HCT116 (cell line): ENCODE data around the gene WWOX. TPM values are rescaled to one million over a fixed set of nuclear protein-coding genes. Genes with fewer than 3 reads are reported as not detected.

Experiments
- ATAC-seq: fragments of 200-7000 bp; cut with Tn5 transposase; 2 replicates; pipeline ENCODE4 v1.9.1; 2020; ENCODE audit warnings: mild to moderate bottlenecking, moderate library complexity
- BruUV-seq: library from RNA; stranded (reverse); fragments of 400-500 nt; replicated peaks from 2 replicates; lab custom pipeline; 2021; lab: Mats Ljungman, UMichigan
- CTCF ChIA-PET: fragments of 300-600 bp; sonication (Branson Sonifier 250); formaldehyde crosslinking; loops from one replicate; lab custom pipeline; 2021; ENCODE audit warnings: antibody characterized with exemption; lab: Charles Lee
- POLR2A ChIA-PET: fragments of 300-600, 350-600 bp; sonication (Branson Sonifier 250); formaldehyde crosslinking; loops from one replicate; lab custom pipeline; 2021; ENCODE audit warnings: antibody characterized with exemption; lab: Charles Lee
- RAD21 ChIA-PET, 2 experiments: fragments of 300-600 bp; sonication (Branson Sonifier 250); formaldehyde crosslinking; loops; one replicate each; lab custom pipeline; 2023; ENCODE audit warnings: low total read pairs in 2 of 2; ENCODE audit not compliant: uncharacterized antibody in 2 of 2, unreplicated experiment in 2 of 2, low non-redundant PET in 1 of 2; lab: Charles Lee
- DNase-seq: peaks from one replicate; pipeline ENCODE4 v3.0.0-alpha.2; 2010; ENCODE audit warnings: low read depth, low spot score
- H2AFZ ChIP-seq: fragments of 200-600 bp; shearing (Covaris generic), sonication (generic); 2 replicates; pipeline ENCODE4 v1.6.1; 2017; ENCODE audit warnings: low read depth, mixed run types, mixed read lengths, antibody characterized with exemption, low read length; ENCODE audit not compliant: poor library complexity, severe bottlenecking
- H3K27ac ChIP-seq: 2 replicates; pipeline ENCODE4 v1.5.1; 2012; ENCODE audit warnings: low read depth, low read length
- H3K27me3 ChIP-seq: fragments of 200-600 bp; sonication (generic); 2 replicates; pipeline ENCODE4 v1.6.1; 2016; ENCODE audit warnings: mixed run types, low read length, mixed read lengths; ENCODE audit not compliant: insufficient read depth
- H3K36me3 ChIP-seq, 2 experiments: fragments of 200-500 bp in 1 of 2; fragments of 200-600 bp in 1 of 2; sonication (Bioruptor generic) in 1 of 2; sonication (generic) in 1 of 2; 2 replicates each; pipeline versions ENCODE4 v1.5.1 to v1.6.1; 2014 to 2016; ENCODE audit warnings: low read length in 2 of 2, inconsistent platforms in 1 of 2, mixed read lengths in 1 of 2, mixed run types in 1 of 2; ENCODE audit not compliant: insufficient read depth in 2 of 2, control insufficient read depth in 1 of 2
- H3K4me1 ChIP-seq, 2 experiments: fragments of 200-600 bp in 1 of 2; sonication (generic) in 1 of 2; 2 replicates each; pipeline versions ENCODE4 v1.5.1 to v1.6.1; 2012 to 2017; ENCODE audit warnings: low read length in 2 of 2, inconsistent platforms in 1 of 2, mild to moderate bottlenecking in 1 of 2, mixed read lengths in 1 of 2, mixed run types in 1 of 2, moderate library complexity in 1 of 2; ENCODE audit not compliant: insufficient read depth in 2 of 2, control insufficient read depth in 1 of 2
- H3K4me2 ChIP-seq: fragments of 200-600 bp; sonication (generic); 2 replicates; pipeline ENCODE4 v1.6.1; 2017; ENCODE audit warnings: mixed run types, low read length, mixed read lengths
- H3K4me3 ChIP-seq, 2 experiments: fragments of 200-600 bp in 1 of 2; sonication (generic) in 1 of 2; replicated peaks in 1 of 2; 2 replicates each; pipeline ENCODE4 v1.5.1; 2011 to 2016; ENCODE audit warnings: low read length in 2 of 2, control low read depth in 1 of 2, low read depth in 1 of 2, mild to moderate bottlenecking in 1 of 2, mixed read lengths in 1 of 2, mixed run types in 1 of 2
- H3K79me2 ChIP-seq: fragments of 200-600 bp; sonication (generic); 2 replicates; pipeline ENCODE4 v1.6.1; 2017; ENCODE audit warnings: mild to moderate bottlenecking, mixed run types, low read length, moderate library complexity, mixed read lengths; ENCODE audit not compliant: insufficient read depth
- H3K9ac ChIP-seq: fragments of 200-600 bp; sonication (generic); 2 replicates; pipeline ENCODE4 v1.6.1; 2016; ENCODE audit warnings: low read length, mixed read lengths
- H3K9me2 ChIP-seq: fragments of 200-600 bp; sonication (generic), shearing (Covaris generic); 2 replicates; pipeline ENCODE4 v1.6.1; 2017; ENCODE audit warnings: mixed run types, mild to moderate bottlenecking, moderate library complexity; ENCODE audit not compliant: insufficient read depth
- H3K9me3 ChIP-seq, 2 experiments: fragments of 200-500 bp in 1 of 2; fragments of 200-600 bp in 1 of 2; sonication (Bioruptor generic) in 1 of 2; sonication (generic) in 1 of 2; 2 replicates each; pipeline ENCODE4 v1.6.1; 2014 to 2017; ENCODE audit warnings: low read length in 2 of 2, mixed read lengths in 2 of 2, inconsistent platforms in 1 of 2, low read depth in 1 of 2, mild to moderate bottlenecking in 1 of 2, mixed run types in 1 of 2, moderate library complexity in 1 of 2; ENCODE audit not compliant: control insufficient read depth in 1 of 2, insufficient read depth in 1 of 2
- H4K20me1 ChIP-seq: fragments of 200-600 bp; sonication (generic), shearing (Covaris generic); 2 replicates; pipeline ENCODE4 v1.6.1; 2017; ENCODE audit warnings: mixed run types, mild to moderate bottlenecking, moderate library complexity; ENCODE audit not compliant: insufficient read depth
- CBX3 ChIP-seq: IDR thresholded peaks from 2 replicates; pipeline ENCODE4 v1.6.1; 2012; ENCODE audit warnings: low read depth
- ELF1 ChIP-seq: IDR thresholded peaks from 2 replicates; pipeline ENCODE4 v1.6.1; 2012; ENCODE audit warnings: low read depth, borderline replicate concordance
- EZH2 ChIP-seq: fragments of 200-600 bp; sonication (generic); IDR thresholded peaks from 2 replicates; pipeline ENCODE4 v1.6.1; 2017; ENCODE audit warnings: antibody characterized with exemption, mixed run types
- JUND ChIP-seq: IDR thresholded peaks from 2 replicates; pipeline ENCODE4 v1.6.1; 2012
- POLR2A ChIP-seq: IDR thresholded peaks from 2 replicates; pipeline ENCODE4 v1.7.0; 2011; ENCODE audit warnings: borderline replicate concordance; ENCODE audit not compliant: insufficient read depth, insufficient read length; ENCODE audit errors: extremely low read depth
- POLR2AphosphoS5 ChIP-seq: IDR thresholded peaks from 2 replicates; pipeline ENCODE4 v1.6.1; 2011; ENCODE audit warnings: mild to moderate bottlenecking, low read depth, low read length, moderate library complexity
- RAD21 ChIP-seq: IDR thresholded peaks from 2 replicates; pipeline ENCODE4 v1.6.1; 2012; ENCODE audit warnings: low read depth, mild to moderate bottlenecking
- SIN3A ChIP-seq: IDR thresholded peaks from 2 replicates; pipeline ENCODE4 v1.6.1; 2012; ENCODE audit warnings: low read depth
- SP1 ChIP-seq: IDR thresholded peaks from 2 replicates; pipeline ENCODE4 v1.6.1; 2012; ENCODE audit warnings: low read depth
- SRF ChIP-seq: IDR thresholded peaks from 2 replicates; pipeline ENCODE4 v1.6.1; 2012; ENCODE audit warnings: low read depth
- TCF7L2 ChIP-seq: IDR thresholded peaks from 2 replicates; pipeline ENCODE4 v1.7.0; 2011; ENCODE audit warnings: borderline replicate concordance, inconsistent platforms; ENCODE audit not compliant: insufficient read depth, insufficient read length; ENCODE audit errors: extremely low read depth
- ZFX ChIP-seq: fragments of 450-650 bp; IDR thresholded peaks from 2 replicates; pipeline ENCODE4 v1.6.1; 2017
- ZNF274 ChIP-seq: fragments of 200-500 bp; sonication (Bioruptor generic); IDR thresholded peaks from 2 replicates; pipeline ENCODE4 v1.6.1; 2014; ENCODE audit warnings: mild to moderate bottlenecking, low read depth, low read length, inconsistent platforms
- intact Hi-C: fragments of 100-400 bp; cut with micrococcal nuclease; formaldehyde crosslinking; loops from 2 replicates; pipeline ENCODE4 v1.10.0; 2022
- total RNA-seq: library from RNA; stranded (reverse); gene quantifications from one replicate; pipeline ENCODE4 v1.2.1, GENCODE V29; 2021; ENCODE audit not compliant: unreplicated experiment
- TF ChIP-seq, protein P1 (sequence below): IDR thresholded peaks from 2 replicates; pipeline ENCODE4 v1.6.1; 2012
- TF ChIP-seq, protein P2 (sequence below): IDR thresholded peaks from 2 replicates; pipeline ENCODE4 v1.6.1; 2011; ENCODE audit warnings: mild to moderate bottlenecking, low read length, moderate library complexity; ENCODE audit not compliant: insufficient replicate concordance; ENCODE audit errors: extremely low read depth
- TF ChIP-seq, protein P3 (sequence below), 3 experiments: fragments of 200-600 bp in 1 of 3; sonication (generic) in 1 of 3; IDR thresholded peaks in 2 of 3; conservative IDR thresholded peaks in 1 of 3; 2 replicates each; pipeline ENCODE4 v1.5.1; 2012 to 2017; ENCODE audit warnings: low read depth in 2 of 3, low read length in 2 of 3, antibody characterized with exemption in 1 of 3, borderline replicate concordance in 1 of 3, control low read depth in 1 of 3, mild to moderate bottlenecking in 1 of 3, mixed read lengths in 1 of 3, mixed run types in 1 of 3, moderate library complexity in 1 of 3; ENCODE audit not compliant: insufficient read depth in 1 of 3
- TF ChIP-seq, protein P4 (sequence below): IDR thresholded peaks from 2 replicates; pipeline ENCODE4 v1.6.1; 2012; ENCODE audit warnings: low read depth

The WWOX gene
- total RNA-seq, 1 experiment from 2014 or later = 13.7 TPM

DNA sequence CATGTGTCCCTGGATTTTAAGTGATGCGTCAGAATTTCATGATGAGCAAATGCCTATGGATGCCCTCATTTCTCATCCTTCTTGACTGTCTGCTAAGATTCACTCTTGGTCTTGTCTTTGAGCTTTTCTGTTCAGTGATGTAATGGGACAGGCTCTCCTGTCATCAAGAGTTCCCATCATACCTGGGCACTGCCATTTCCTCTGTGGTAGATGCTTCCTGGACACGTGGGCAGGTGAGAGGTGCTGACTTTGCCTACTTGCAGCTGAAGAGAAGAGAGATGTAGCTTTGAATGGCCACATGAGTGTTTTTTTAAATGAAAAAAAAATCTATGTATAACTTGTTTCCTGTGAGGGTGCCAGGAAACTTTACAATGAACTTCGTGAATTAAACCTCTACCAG lies 943.4 kb downstream of the WWOX start:
- no peaks in the 10 kb centered on the region; the same call in 1 of the 2 replicates for H3K27me3 ChIP-seq
- H3K9ac ChIP-seq = no peak overlapping the region
- no peak overlapping the region for H3K27ac ChIP-seq
- no peaks in the 10 kb centered on the region for H3K79me2 ChIP-seq
- POLR2A ChIA-PET = no interaction called here
- no peak overlapping the region for H3K4me2 ChIP-seq
- no peaks in the 10 kb centered on the region for H4K20me1 ChIP-seq
- no peaks in the 10 kb centered on the region for H3K36me3 ChIP-seq
- intact Hi-C loops = no loop called here
- H3K9me2 ChIP-seq = no peaks in the 10 kb centered on the region
- H3K4me1 ChIP-seq = no peaks in the 10 kb centered on the region
- no peak for TF ChIP-seq SIN3A
- TF ChIP-seq, protein P1, sequence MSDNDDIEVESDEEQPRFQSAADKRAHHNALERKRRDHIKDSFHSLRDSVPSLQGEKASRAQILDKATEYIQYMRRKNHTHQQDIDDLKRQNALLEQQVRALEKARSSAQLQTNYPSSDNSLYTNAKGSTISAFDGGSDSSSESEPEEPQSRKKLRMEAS = no peak
- TF ChIP-seq, protein P2, sequence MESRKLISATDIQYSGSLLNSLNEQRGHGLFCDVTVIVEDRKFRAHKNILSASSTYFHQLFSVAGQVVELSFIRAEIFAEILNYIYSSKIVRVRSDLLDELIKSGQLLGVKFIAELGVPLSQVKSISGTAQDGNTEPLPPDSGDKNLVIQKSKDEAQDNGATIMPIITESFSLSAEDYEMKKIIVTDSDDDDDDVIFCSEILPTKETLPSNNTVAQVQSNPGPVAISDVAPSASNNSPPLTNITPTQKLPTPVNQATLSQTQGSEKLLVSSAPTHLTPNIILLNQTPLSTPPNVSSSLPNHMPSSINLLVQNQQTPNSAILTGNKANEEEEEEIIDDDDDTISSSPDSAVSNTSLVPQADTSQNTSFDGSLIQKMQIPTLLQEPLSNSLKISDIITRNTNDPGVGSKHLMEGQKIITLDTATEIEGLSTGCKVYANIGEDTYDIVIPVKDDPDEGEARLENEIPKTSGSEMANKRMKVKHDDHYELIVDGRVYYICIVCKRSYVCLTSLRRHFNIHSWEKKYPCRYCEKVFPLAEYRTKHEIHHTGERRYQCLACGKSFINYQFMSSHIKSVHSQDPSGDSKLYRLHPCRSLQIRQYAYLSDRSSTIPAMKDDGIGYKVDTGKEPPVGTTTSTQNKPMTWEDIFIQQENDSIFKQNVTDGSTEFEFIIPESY = no peak
- TF ChIP-seq EZH2 = no peak
- no peak for TF ChIP-seq POLR2A
- no peak for TF ChIP-seq RAD21
- TF ChIP-seq ZFX = no peak
- no peak for TF ChIP-seq SP1
- TF ChIP-seq JUND = no peak
- TF ChIP-seq, protein P3, sequence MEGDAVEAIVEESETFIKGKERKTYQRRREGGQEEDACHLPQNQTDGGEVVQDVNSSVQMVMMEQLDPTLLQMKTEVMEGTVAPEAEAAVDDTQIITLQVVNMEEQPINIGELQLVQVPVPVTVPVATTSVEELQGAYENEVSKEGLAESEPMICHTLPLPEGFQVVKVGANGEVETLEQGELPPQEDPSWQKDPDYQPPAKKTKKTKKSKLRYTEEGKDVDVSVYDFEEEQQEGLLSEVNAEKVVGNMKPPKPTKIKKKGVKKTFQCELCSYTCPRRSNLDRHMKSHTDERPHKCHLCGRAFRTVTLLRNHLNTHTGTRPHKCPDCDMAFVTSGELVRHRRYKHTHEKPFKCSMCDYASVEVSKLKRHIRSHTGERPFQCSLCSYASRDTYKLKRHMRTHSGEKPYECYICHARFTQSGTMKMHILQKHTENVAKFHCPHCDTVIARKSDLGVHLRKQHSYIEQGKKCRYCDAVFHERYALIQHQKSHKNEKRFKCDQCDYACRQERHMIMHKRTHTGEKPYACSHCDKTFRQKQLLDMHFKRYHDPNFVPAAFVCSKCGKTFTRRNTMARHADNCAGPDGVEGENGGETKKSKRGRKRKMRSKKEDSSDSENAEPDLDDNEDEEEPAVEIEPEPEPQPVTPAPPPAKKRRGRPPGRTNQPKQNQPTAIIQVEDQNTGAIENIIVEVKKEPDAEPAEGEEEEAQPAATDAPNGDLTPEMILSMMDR (IDR thresholded peaks at IDR 0.05 in 2 of 3, conservative IDR thresholded peaks at IDR 0.05 in 1 of 3; ENCODE audit: borderline replicate concordance in 1 of 3, insufficient read depth in 1 of 3, low read depth in 2 of 3, low read length in 2 of 3) = no peak
- TF ChIP-seq, protein P4, sequence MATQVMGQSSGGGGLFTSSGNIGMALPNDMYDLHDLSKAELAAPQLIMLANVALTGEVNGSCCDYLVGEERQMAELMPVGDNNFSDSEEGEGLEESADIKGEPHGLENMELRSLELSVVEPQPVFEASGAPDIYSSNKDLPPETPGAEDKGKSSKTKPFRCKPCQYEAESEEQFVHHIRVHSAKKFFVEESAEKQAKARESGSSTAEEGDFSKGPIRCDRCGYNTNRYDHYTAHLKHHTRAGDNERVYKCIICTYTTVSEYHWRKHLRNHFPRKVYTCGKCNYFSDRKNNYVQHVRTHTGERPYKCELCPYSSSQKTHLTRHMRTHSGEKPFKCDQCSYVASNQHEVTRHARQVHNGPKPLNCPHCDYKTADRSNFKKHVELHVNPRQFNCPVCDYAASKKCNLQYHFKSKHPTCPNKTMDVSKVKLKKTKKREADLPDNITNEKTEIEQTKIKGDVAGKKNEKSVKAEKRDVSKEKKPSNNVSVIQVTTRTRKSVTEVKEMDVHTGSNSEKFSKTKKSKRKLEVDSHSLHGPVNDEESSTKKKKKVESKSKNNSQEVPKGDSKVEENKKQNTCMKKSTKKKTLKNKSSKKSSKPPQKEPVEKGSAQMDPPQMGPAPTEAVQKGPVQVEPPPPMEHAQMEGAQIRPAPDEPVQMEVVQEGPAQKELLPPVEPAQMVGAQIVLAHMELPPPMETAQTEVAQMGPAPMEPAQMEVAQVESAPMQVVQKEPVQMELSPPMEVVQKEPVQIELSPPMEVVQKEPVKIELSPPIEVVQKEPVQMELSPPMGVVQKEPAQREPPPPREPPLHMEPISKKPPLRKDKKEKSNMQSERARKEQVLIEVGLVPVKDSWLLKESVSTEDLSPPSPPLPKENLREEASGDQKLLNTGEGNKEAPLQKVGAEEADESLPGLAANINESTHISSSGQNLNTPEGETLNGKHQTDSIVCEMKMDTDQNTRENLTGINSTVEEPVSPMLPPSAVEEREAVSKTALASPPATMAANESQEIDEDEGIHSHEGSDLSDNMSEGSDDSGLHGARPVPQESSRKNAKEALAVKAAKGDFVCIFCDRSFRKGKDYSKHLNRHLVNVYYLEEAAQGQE = no peak
- no peak for TF ChIP-seq ELF1
- no peak for TF ChIP-seq CBX3
- TF ChIP-seq ZNF274 = no peak
- no peak for TF ChIP-seq SRF
- no peak for TF ChIP-seq TCF7L2
- no peak for TF ChIP-seq POLR2AphosphoS5
- TF ChIP-seq, all 23 proteins: peak for 0
- Histone ChIP-seq H2AFZ (no peak overlapping the region), H3K4me3 (no peak overlapping the region), H3K9me3 (peaks cover 8 to 22% of the 10 kb centered on the region in 2 experiments; a peak in 2 of 4 replicates)
- RAD21 ChIA-PET = no interaction called here
- DNase-seq (no peak), ATAC-seq (no peak)
- CTCF ChIA-PET = no interaction called here
- no TSS peak for BruUV-seq
